HL-60 (cell line): ENCODE data around the gene SYT7.

Experiments
- TF ChIP-seq, protein P1 (sequence below): IDR thresholded peaks from one replicate; pipeline ENCODE4 v1.5.1; 2011; ENCODE audit warnings: low read length, control low read depth, inconsistent platforms; ENCODE audit not compliant: insufficient read depth
- TF ChIP-seq, protein P2 (sequence below): IDR thresholded peaks from 2 replicates; pipeline ENCODE4 v1.6.1; 2012; ENCODE audit warnings: low read depth; ENCODE audit not compliant: insufficient replicate concordance

DNA sequence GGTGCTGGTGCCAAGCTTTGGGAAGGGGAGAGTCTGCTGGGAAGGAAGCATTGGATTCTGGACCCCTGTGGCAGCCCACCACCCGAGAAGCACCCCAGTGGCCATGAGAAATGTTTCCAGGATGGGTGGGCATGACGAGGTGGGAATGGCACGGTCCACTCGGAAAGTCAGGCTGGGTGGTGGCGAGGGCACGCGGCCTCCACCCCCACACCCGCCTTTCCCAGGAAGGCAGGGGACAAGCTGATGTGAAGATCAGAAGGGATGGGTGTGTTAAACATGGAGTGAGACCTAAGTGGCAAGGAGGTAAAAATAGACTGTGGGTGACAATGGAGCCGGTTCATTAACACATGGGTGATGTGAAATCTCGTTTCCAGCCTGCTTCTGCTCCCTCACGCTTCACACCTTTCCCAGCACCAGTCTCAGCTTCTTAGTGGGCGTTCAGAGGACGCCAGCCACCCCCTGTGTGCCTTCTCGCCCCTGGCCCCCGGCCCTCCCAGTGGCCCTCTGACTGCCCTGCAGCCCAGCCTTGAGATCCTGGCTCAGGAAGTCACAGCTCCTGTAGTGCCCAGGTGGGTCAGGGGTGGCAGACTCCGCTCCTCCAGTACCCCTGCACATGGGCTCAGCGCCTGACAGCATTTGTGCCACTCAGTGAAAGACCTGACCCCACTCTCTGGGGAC lies 44.7 kb downstream of the SYT7 start:
- TF ChIP-seq, protein P1, sequence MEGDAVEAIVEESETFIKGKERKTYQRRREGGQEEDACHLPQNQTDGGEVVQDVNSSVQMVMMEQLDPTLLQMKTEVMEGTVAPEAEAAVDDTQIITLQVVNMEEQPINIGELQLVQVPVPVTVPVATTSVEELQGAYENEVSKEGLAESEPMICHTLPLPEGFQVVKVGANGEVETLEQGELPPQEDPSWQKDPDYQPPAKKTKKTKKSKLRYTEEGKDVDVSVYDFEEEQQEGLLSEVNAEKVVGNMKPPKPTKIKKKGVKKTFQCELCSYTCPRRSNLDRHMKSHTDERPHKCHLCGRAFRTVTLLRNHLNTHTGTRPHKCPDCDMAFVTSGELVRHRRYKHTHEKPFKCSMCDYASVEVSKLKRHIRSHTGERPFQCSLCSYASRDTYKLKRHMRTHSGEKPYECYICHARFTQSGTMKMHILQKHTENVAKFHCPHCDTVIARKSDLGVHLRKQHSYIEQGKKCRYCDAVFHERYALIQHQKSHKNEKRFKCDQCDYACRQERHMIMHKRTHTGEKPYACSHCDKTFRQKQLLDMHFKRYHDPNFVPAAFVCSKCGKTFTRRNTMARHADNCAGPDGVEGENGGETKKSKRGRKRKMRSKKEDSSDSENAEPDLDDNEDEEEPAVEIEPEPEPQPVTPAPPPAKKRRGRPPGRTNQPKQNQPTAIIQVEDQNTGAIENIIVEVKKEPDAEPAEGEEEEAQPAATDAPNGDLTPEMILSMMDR: no peak
- TF ChIP-seq, protein P2, sequence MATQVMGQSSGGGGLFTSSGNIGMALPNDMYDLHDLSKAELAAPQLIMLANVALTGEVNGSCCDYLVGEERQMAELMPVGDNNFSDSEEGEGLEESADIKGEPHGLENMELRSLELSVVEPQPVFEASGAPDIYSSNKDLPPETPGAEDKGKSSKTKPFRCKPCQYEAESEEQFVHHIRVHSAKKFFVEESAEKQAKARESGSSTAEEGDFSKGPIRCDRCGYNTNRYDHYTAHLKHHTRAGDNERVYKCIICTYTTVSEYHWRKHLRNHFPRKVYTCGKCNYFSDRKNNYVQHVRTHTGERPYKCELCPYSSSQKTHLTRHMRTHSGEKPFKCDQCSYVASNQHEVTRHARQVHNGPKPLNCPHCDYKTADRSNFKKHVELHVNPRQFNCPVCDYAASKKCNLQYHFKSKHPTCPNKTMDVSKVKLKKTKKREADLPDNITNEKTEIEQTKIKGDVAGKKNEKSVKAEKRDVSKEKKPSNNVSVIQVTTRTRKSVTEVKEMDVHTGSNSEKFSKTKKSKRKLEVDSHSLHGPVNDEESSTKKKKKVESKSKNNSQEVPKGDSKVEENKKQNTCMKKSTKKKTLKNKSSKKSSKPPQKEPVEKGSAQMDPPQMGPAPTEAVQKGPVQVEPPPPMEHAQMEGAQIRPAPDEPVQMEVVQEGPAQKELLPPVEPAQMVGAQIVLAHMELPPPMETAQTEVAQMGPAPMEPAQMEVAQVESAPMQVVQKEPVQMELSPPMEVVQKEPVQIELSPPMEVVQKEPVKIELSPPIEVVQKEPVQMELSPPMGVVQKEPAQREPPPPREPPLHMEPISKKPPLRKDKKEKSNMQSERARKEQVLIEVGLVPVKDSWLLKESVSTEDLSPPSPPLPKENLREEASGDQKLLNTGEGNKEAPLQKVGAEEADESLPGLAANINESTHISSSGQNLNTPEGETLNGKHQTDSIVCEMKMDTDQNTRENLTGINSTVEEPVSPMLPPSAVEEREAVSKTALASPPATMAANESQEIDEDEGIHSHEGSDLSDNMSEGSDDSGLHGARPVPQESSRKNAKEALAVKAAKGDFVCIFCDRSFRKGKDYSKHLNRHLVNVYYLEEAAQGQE: no peak
